HG02981 (cell line): ENCODE data around the gene FOXRED2.
"Not testable (repeated sequence)": the region's sequence is repeated elsewhere in the genome, so short reads cannot be mapped to it uniquely, and the experiment has no call there.

Experiments used
- ATAC-seq: cut with Tn5 transposase; IDR thresholded peaks from one replicate; pipeline ENCODE4 v1.9.1; 2021; ENCODE audit warnings: mild to moderate bottlenecking, moderate library complexity; ENCODE audit not compliant: unreplicated experiment

Gene FOXRED2

DNA sequence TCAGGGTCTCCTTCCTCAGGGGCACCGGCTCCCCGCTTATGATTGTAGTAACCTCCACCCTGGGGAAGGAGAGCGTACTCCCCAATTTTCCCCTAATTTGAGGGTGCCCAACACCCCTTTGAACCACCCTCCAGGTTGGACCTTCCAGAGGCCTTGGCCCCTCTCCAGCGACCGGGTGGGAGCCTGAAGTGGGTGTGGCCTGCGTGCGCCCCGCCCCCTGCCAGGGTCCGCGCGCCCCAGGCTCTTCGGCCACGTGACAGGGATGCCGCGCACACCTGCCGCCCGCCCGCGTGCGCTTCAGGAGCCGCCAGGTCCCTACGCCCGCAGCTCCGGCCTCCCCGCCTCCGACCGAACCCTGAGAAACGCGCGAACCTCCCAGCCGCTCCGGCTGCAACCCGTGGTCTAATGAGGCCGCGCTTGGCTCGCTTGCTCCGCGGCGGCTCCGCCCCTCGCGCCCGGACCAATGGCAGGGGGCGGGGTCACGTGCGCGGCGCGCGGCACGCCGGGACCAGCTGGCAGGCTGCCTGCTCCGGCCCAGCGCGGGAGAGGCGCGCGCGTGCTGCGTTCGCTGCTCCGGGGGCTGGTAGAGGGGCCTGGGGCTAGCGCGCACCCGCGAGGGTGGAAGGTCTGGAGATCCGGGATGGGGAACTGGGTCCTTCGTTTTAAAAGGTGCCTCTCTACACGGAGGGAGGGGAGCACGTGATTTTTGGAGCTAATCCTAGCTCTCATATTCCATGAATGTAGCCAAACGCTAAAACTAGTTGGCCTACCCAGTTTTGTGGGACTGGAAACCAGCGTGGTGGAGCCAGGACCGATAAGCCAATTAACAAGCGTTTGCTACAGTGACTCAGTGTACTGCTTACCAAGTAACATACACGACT lies at the start of gene FOXRED2:
FOXRED2 (minus strand) TSS at position 404 of the 881 bp plus-strand sequence. CDS start 618 bp downstream, outside the sequence.
- ATAC-seq, result peak; percentile 78

DNA sequence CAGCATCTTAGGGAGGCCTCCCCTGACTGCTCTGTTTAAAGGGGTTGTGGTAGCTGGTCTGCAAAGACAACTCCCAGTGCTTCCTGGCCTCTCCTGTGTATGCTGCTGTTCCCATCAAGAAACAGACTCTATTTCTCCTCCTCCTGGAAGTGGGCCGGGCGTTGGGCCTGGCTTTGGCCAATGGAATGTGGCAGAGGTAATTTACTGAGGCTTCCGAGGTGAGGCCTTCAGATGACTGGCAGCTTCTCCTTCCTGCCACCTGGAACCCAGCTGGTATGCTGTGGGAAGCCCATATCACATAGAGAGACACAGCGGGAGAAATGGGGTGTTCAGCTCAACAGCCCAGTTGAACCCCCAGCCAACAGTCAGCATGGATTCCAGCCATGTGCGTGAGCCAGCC lies 47.3 kb upstream of the FOXRED2 start:
- no peak for ATAC-seq

GRCh38 chr22:36552289-36552688 lies 45.4 kb upstream of the FOXRED2 start:
- no peak for ATAC-seq

DNA sequence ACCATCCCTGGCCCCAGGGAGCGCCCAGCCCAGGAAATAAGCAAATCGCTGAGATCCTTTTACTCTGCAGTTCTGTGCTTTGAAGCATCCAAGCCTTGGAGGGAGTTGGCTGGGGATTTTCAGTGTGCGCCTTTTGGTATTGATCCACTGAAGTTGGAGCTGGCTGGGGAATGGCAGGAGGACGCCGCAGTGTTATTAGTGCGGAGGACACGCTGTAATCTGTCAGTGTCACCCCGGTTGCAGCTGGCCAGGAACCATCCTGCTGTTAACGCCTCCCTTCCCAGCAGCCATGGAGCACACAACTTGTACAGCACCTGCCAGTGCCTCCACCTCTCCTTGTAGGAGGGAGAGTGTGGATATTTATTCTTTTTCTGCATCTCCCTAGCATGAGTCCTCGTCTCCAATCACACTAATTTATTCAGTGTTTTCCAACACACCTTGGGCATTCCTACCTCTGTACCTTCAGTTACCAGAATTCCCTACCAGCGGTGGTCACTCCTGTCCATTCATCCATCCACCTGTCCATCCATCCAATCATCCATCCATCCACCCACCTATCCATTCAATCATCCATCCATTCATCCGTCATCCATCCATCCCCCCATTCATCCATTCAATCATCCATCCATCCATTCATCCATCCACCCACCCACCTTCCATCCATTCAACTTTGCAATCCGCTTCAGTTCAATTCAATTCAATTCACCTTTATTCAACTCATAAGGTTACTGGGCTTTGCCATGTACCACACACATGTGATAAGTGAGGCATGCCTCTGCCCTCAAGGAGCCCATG lies 44.1 kb upstream of the FOXRED2 start:
- no peak for ATAC-seq

DNA sequence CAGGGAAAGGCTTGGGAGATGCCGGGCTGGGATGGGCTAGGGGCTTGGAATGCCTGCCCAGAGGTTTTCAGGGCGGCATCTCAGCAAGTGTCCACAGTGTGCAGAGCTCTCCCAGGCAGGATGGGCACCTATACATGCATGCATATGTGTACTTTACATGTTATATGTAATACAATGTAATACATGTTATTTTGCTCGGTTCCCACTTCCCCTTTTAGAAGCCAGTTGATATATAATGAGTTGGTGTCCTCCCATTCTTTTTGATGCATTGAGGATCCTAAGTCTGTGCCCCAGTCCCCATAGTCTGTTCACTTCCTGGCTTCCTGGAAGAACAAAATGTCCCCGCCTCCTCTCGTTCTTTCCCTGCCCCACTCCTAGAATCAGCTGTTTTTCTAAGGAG lies 42.2 kb upstream of the FOXRED2 start:
- no peak for ATAC-seq

- ATAC-seq, result no peak
Measured at GRCh38 chr22:36548606-36549005, 41.8 kb upstream of the FOXRED2 start.

- ATAC-seq, result no peak
Measured at GRCh38 chr22:36546932-36547331, 40.1 kb upstream of the FOXRED2 start.

DNA sequence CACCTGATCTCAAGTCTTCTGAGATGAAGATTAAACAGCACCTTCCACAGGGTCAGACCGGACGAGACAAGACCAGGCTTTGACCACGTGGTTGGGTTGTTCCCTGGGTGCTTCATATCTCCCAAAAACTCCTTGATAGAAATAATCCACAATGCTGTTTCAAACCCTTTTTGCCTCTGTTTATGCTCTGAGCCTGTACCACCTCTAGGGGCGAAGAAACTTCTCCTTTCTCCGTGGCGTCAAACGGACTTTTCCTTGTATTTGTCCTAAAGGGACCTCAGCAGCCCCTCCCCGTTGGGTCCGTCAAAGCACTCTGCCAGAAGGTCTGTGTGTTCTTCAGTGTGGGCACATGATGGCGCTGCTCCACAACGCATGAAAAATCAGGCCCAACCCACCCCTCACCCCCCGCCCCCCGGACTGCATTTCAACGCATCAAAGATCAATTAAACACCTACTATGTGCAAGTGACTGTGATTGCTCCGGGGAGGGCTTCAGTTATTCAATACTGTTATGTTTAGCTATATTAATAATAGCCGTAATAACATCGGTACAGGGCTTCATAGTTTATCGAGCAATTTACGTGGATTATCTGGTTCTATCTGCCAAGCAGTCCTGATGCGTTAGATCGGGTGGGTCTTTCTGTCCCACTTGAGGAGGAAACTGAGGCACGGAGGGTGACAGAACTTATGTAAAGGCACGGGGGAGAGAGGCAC lies 39.4 kb upstream of the FOXRED2 start:
- ATAC-seq, result no peak

DNA sequence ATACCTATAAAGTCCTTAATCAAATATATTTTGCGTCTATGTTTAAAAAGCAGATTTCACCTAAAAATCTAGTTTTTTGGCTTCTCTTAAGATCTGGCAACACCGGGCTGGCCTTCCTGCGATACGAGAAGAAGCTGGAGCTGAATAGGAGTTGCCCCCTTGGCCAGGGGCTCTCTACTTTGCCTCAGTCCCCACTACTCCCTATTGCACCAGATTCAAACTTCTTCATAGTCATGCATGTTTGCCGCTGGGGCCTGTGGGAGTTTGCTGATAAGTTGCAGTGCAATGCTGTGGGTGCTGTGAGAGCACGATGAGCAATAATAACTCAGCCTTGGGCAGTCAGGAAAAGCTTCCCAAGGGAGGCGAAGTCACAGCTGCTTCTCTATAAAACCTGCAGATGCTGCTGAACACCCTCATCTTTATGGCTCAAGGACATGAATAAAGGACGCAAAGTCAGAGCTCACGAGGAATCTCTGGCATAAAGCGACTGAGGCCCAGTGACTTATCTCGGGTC lies 37.3 kb upstream of the FOXRED2 start:
- ATAC-seq, result no peak

- no peak for ATAC-seq
Measured at GRCh38 chr22:36541831-36542411, 35.1 kb upstream of the FOXRED2 start.

GRCh38 chr22:36540867-36541642 lies 34.2 kb upstream of the FOXRED2 start:
- ATAC-seq, result no peak

- ATAC-seq, result no peak
Measured at GRCh38 chr22:36538529-36538928, 31.7 kb upstream of the FOXRED2 start.

DNA sequence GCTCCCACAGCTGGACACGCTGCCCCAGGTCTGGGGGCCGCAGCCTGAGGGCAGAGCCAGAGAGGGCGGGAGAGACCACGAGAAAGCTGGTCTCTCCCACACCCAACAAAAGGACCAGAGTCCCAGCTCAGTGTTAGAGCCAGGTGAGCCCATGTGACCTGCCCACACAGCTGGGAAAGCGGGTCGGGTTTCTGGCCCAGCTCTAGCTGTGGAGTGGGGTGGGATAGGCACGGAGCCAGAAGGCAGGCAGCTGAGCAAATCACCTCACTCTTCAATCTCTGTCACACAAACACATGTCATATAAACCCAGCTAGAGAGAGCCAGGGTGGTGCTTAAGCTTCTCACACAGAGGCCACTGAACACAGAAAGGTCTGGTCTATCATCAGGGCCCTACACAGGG lies 29.9 kb upstream of the FOXRED2 start:
- no peak for ATAC-seq

DNA sequence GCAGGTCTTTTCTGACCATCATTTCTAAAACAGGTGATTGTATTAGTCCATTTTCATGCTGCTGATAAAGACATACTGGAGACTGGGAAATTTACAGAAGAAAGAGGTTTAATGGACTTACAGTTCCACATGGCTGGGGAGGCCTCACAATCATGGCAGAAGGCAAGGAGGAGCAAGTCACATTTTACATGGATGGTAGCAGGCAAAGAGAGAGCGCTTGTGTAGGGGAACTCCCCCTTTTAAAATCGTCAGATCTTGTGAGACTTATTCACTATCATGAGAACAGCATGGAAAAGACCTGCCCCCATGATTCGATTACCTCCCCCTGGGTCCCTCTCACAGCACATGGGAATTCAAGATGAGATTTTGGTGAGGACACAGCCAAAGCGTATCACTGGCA lies 26.5 kb upstream of the FOXRED2 start:
- ATAC-seq, result not testable (repeated sequence)

GRCh38 chr22:36532466-36532865 lies 25.6 kb upstream of the FOXRED2 start:
- no peak for ATAC-seq

- ATAC-seq, result peak; percentile 89
Measured at GRCh38 chr22:36528795-36529751, 22.2 kb upstream of the FOXRED2 start, which contains the start of gene EIF3D. Gene EIF3D (minus strand): TSS chr22:36529166. CDS start chr22:36526121, 3,045 bp downstream.

DNA sequence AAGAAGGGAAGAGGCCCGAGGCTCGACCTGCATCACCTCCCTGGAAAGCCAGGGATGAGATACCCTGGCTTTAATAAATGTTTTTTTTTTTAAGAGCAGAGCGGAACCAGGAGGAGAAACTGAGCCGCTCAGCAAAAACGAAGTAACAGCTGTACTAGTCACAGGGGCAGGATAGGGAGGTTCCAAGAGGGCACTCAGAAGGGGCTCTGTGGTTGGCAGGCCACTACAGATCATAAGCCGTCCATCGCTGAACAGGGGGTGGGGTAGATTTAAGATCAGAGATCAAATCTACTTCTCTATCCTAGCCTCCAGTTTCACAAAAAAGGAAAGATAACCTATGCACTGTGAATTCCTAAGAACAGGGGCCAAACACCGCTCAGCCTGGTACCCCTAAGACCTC lies 21.5 kb upstream of the FOXRED2 start:
- no peak for ATAC-seq

GRCh38 chr22:36522662-36523061 lies 15.8 kb upstream of the FOXRED2 start:
- ATAC-seq, result no peak

DNA sequence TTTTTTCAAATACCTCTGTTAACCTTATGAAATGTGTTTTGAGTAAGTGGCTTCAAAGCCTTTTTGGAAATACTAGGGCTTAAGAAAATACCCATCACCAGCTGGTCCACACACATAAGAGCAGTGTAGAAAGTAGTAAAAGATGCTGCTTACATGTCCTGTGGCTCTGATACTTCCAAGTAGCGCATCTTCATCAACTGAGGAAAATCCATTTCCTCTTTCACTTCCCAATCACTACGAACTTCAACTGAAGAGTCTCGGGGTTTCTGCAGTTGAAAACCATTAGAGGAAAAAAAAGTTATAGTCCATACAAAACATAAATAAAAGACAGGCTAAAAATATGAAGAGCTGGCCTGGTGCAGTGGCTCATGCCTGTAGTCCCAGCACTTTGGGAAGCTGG lies 13.6 kb upstream of the FOXRED2 start:
- ATAC-seq, result no peak
